Hematopoietic multipotent progenitor cell treated with erythropoietin and hydrocortisone succinate and interleukin-3 and kit ligand, for 8 days (in vitro differentiated cells): ENCODE data around the gene KCTD15.

Experiments used
- DNase-seq: peaks from one replicate; pipeline ENCODE4 v3.0.0-alpha.2; 2015

Gene KCTD15

GRCh38 chr19:33772102-33772857 is 24.4 kb upstream of the KCTD15 start:
- no peak for DNase-seq

GRCh38 chr19:33772858-33773180 is 23.9 kb upstream of the KCTD15 start:
- no peak for DNase-seq

GRCh38 chr19:33773704-33774624 is 22.7 kb upstream of the KCTD15 start:
- no peak for DNase-seq

GRCh38 chr19:33774751-33775150 is 21.9 kb upstream of the KCTD15 start:
- no peak for DNase-seq

GRCh38 chr19:33775731-33776487 is 20.8 kb upstream of the KCTD15 start:
- DNase-seq: no peak

- DNase-seq: no peak
Measured at GRCh38 chr19:33777351-33777750, 19.3 kb upstream of the KCTD15 start.

GRCh38 chr19:33777753-33778088 is 18.9 kb upstream of the KCTD15 start:
- no peak for DNase-seq

GRCh38 chr19:33778089-33778791 is 18.4 kb upstream of the KCTD15 start:
- peak; percentile 77 for DNase-seq

- DNase-seq: no peak
Measured at GRCh38 chr19:33779849-33780248, 16.8 kb upstream of the KCTD15 start.

- no peak for DNase-seq
Measured at GRCh38 chr19:33780251-33780650, 16.4 kb upstream of the KCTD15 start.

GRCh38 chr19:33780746-33781145 is 15.9 kb upstream of the KCTD15 start:
- DNase-seq: no peak

- no peak for DNase-seq
Measured at GRCh38 chr19:33781415-33781935, 15.2 kb upstream of the KCTD15 start.

- DNase-seq: no peak
Measured at GRCh38 chr19:33781996-33782395, 14.7 kb upstream of the KCTD15 start.

GRCh38 chr19:33784432-33784831 is 12.2 kb upstream of the KCTD15 start:
- no peak for DNase-seq

- DNase-seq: no peak
Measured at GRCh38 chr19:33785795-33786194, 10.9 kb upstream of the KCTD15 start.

- no peak for DNase-seq
Measured at GRCh38 chr19:33788676-33789075, 8.0 kb upstream of the KCTD15 start.

GRCh38 chr19:33789344-33789743 is 7.3 kb upstream of the KCTD15 start:
- no peak for DNase-seq

- DNase-seq: no peak
Measured at GRCh38 chr19:33794683-33795369, 1.8 kb upstream of the KCTD15 start.

GRCh38 chr19:33795370-33796163 is 1.1 kb upstream of the KCTD15 start:
- DNase-seq: peak; percentile 70

- DNase-seq: peak; percentile 70
Measured at GRCh38 chr19:33797802-33798671, 1.4 kb downstream of the KCTD15 start.
